Measurements from ENCODE around the gene DBNL. TPM values are rescaled to one million over a fixed set of nuclear protein-coding genes. Genes with fewer than 3 reads are reported as not detected.

DBNL gene
- total RNA-seq, 1 experiment from 2014 or later = 85.5 TPM

DNA sequence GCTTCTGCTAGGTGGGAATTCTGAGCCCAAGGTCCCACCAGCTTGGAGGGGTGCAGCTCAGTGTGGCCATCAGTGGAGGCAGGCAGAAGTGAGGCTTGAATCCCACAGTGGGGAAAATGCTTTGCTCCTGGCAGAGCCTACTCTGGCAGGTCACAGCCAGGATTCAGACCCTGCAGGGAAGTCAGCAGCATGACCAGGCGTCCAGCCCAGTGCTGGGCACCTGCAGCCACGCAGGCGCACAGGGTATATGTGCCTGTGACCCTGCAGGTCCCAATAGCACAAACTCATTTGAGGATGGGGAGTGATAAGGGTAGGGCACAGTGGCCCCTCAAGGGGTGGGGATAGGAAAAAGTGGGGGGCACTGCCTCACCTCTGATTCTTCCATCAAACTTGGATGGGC lies 51.3 kb downstream of the DBNL start:
- no TSS peak for BruUV-seq (replicated peaks)
- ChIA-PET POLR2A (no interaction called here), CTCF (no interaction called here)
- Histone ChIP-seq H3K4me3 (ENCODE audit: low read depth, low read length) (no peak overlapping the region), H3K9me3 (no peaks in the 10 kb centered on the region), H3K27me3 (replicated peaks; ENCODE audit: control insufficient read depth, insufficient read depth, low read length) (no peaks in the 10 kb centered on the region), H3K36me3 (ENCODE audit: control insufficient read depth, insufficient read depth, low read length) (no peaks in the 10 kb centered on the region), H3K4me1 (no peaks in the 10 kb centered on the region; the same call in 1 of the 2 replicates)
- no peak for DNase-seq
- TF ChIP-seq, protein P1, sequence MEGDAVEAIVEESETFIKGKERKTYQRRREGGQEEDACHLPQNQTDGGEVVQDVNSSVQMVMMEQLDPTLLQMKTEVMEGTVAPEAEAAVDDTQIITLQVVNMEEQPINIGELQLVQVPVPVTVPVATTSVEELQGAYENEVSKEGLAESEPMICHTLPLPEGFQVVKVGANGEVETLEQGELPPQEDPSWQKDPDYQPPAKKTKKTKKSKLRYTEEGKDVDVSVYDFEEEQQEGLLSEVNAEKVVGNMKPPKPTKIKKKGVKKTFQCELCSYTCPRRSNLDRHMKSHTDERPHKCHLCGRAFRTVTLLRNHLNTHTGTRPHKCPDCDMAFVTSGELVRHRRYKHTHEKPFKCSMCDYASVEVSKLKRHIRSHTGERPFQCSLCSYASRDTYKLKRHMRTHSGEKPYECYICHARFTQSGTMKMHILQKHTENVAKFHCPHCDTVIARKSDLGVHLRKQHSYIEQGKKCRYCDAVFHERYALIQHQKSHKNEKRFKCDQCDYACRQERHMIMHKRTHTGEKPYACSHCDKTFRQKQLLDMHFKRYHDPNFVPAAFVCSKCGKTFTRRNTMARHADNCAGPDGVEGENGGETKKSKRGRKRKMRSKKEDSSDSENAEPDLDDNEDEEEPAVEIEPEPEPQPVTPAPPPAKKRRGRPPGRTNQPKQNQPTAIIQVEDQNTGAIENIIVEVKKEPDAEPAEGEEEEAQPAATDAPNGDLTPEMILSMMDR (IDR thresholded peaks at IDR 0.05; ENCODE audit: insufficient read depth in 1 of 2, low read depth in 1 of 2, low read length in 1 of 2, severe bottlenecking in 1 of 2, unreplicated experiment in 1 of 2) = no peak
- intact Hi-C loops (cut with micrococcal nuclease; ENCODE audit: unreplicated experiment) = no loop called here
- H3K4me3 Mint-ChIP-seq (ENCODE audit: unreplicated experiment) = no peak overlapping the region
- no peaks in the 10 kb centered on the region for H3K9me3 Mint-ChIP-seq (ENCODE audit: unreplicated experiment)
- H3K36me3 Mint-ChIP-seq (ENCODE audit: insufficient read depth, unreplicated experiment) = no peaks in the 10 kb centered on the region
- no peak overlapping the region for H3K27ac Mint-ChIP-seq (ENCODE audit: unreplicated experiment)
- peaks cover 7% of the 10 kb centered on the region for H3K4me1 Mint-ChIP-seq (ENCODE audit: low read depth, unreplicated experiment)
- no peaks in the 10 kb centered on the region for H3K27me3 Mint-ChIP-seq (ENCODE audit: insufficient read depth, unreplicated experiment)

- H3K27me3 Mint-ChIP-seq (ENCODE audit: insufficient read depth, unreplicated experiment) = no peaks in the 10 kb centered on the region
- ChIA-PET CTCF (interaction anchor here (1.0 kb wide), 1 partner anchor 104 kb away, joined by 3 read pairs; the partner anchor contains the start of gene YKT6), POLR2A (no interaction called here)
- TF ChIP-seq, protein P1 (IDR thresholded peaks at IDR 0.05; ENCODE audit: insufficient read depth in 1 of 2, low read depth in 1 of 2, low read length in 1 of 2, severe bottlenecking in 1 of 2, unreplicated experiment in 1 of 2) = no peak
- no peak for DNase-seq
- no peaks in the 10 kb centered on the region; the same call in 1 of the 2 replicates for H3K4me1 ChIP-seq
- no peak overlapping the region for H3K4me3 Mint-ChIP-seq (ENCODE audit: unreplicated experiment)
- peaks cover 7% of the 10 kb centered on the region for H3K4me1 Mint-ChIP-seq (ENCODE audit: low read depth, unreplicated experiment)
- no peaks in the 10 kb centered on the region for H3K36me3 ChIP-seq (ENCODE audit: control insufficient read depth, insufficient read depth, low read length)
- H3K9me3 Mint-ChIP-seq (ENCODE audit: unreplicated experiment) = no peaks in the 10 kb centered on the region
- no TSS peak for BruUV-seq (replicated peaks)
- no peaks in the 10 kb centered on the region for H3K36me3 Mint-ChIP-seq (ENCODE audit: insufficient read depth, unreplicated experiment)
- intact Hi-C loops (cut with micrococcal nuclease; ENCODE audit: unreplicated experiment) = no loop called here
- H3K27ac Mint-ChIP-seq (ENCODE audit: unreplicated experiment) = no peak overlapping the region
- H3K27me3 ChIP-seq (replicated peaks; ENCODE audit: control insufficient read depth, insufficient read depth, low read length) = no peaks in the 10 kb centered on the region
- H3K4me3 ChIP-seq (ENCODE audit: low read depth, low read length) = no peak overlapping the region
- no peaks in the 10 kb centered on the region for H3K9me3 ChIP-seq
Observed at GRCh38 chr7:44096326-44096881, 51.9 kb downstream of the DBNL start.

DNA sequence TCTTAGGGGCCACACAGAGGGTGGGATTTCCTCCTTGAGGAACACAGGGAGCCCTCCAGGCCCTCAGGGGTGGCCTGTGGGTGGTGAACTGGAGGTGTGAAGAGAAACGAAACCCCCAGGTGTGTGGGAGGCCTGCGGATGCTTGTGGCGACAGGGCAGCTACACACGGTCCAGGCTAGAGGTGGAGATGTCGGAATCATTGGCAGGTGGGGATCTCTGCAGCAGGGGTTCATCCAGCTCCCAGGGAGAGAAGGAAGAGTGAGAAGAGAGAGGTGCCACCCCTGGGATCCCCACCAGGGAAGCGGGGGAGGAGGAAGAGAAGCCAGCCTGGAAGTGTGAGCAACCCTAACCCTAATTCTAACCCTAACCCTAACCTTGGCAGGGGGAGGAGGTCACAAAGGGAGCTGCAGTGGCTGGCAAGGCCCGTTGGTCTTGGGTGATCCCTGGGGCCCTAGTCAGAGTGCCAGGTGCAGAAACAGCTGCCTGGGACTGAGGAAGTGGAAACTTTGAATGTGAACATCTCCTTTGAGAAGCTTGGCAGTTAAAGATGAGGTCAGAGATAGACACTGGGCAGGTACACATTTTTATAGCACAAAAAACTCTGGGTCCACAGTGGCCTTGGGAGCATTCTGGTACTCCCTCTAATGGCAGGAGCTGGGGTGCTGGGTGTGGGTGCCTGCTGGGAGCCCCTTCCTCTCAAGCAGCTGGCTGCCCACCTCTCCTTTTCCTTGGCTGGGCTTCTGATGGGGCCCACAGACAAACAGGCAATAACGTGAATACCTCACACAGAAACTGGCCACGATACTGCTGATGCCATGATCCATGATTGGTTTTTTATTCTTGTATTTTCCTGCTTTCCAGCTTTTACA lies 52.8 kb downstream of the DBNL start:
- DNase-seq = no peak
- no peak overlapping the region for H3K4me3 ChIP-seq (ENCODE audit: low read depth, low read length)
- Mint-ChIP-seq H3K9me3 (ENCODE audit: unreplicated experiment) (no peaks in the 10 kb centered on the region), H3K36me3 (ENCODE audit: insufficient read depth, unreplicated experiment) (no peaks in the 10 kb centered on the region), H3K4me1 (ENCODE audit: low read depth, unreplicated experiment) (peaks cover 7% of the 10 kb centered on the region), H3K4me3 (ENCODE audit: unreplicated experiment) (no peak overlapping the region), H3K27me3 (ENCODE audit: insufficient read depth, unreplicated experiment) (no peaks in the 10 kb centered on the region), H3K27ac (ENCODE audit: unreplicated experiment) (no peak overlapping the region)
- intact Hi-C loops (cut with micrococcal nuclease; ENCODE audit: unreplicated experiment) = no loop called here
- BruUV-seq (replicated peaks) = no TSS peak
- ChIA-PET CTCF (interaction anchor here (1.0 kb wide), 1 partner anchor 103 kb away, joined by 3 read pairs; the partner anchor contains the start of gene YKT6), POLR2A (interaction anchor here (1.0 kb wide), 1 partner anchor 26 kb away, joined by 4 read pairs; no protein-coding TSS in a partner anchor)
- no peaks in the 10 kb centered on the region for H3K27me3 ChIP-seq (replicated peaks; ENCODE audit: control insufficient read depth, insufficient read depth, low read length)
- no peaks in the 10 kb centered on the region for H3K9me3 ChIP-seq
- TF ChIP-seq, protein P1 (IDR thresholded peaks at IDR 0.05; ENCODE audit: insufficient read depth in 1 of 2, low read depth in 1 of 2, low read length in 1 of 2, severe bottlenecking in 1 of 2, unreplicated experiment in 1 of 2) = no peak
- H3K36me3 ChIP-seq (ENCODE audit: control insufficient read depth, insufficient read depth, low read length) = no peaks in the 10 kb centered on the region
- H3K4me1 ChIP-seq = no peaks in the 10 kb centered on the region; the same call in 1 of the 2 replicates
